Activated naive CD8-positive, alpha-beta T cell (primary cell): ENCODE measurements around the gene FGB.

Source experiments
- H3K27ac Mint-ChIP-seq: one replicate; pipeline ENCODE4 v1.8.0; 2021; ENCODE audit warnings: mixed read lengths
- H3K27me3 Mint-ChIP-seq: one replicate; pipeline ENCODE4 v1.8.0; 2021; ENCODE audit warnings: mixed read lengths
- H3K36me3 Mint-ChIP-seq: one replicate; pipeline ENCODE4 v1.8.0; 2021; ENCODE audit warnings: mixed read lengths
- H3K4me1 Mint-ChIP-seq: one replicate; pipeline ENCODE4 v1.8.0; 2021; ENCODE audit warnings: low read depth, mixed read lengths
- H3K4me3 Mint-ChIP-seq: one replicate; pipeline ENCODE4 v1.8.0; 2021; ENCODE audit warnings: mild to moderate bottlenecking, mixed read lengths
- H3K9me3 Mint-ChIP-seq: one replicate; pipeline ENCODE4 v1.8.0; 2021; ENCODE audit warnings: low read depth, mixed read lengths

The FGB gene

GRCh38 chr4:154597798-154598774 is 35.3 kb downstream of the FGB start:
- Mint-ChIP-seq H3K27ac (no peak overlapping the region), H3K36me3 (no peaks in the 10 kb centered on the region), H3K27me3 (peaks cover 8% of the 10 kb centered on the region), H3K4me1 (no peaks in the 10 kb centered on the region), H3K4me3 (no peak overlapping the region), H3K9me3 (no peaks in the 10 kb centered on the region)

- Mint-ChIP-seq H3K27ac (no peak overlapping the region), H3K27me3 (peaks cover 13% of the 10 kb centered on the region), H3K4me3 (no peak overlapping the region), H3K36me3 (no peaks in the 10 kb centered on the region), H3K9me3 (no peaks in the 10 kb centered on the region), H3K4me1 (no peaks in the 10 kb centered on the region)
These were observed 39.7 kb downstream of the FGB start for GRCh38 chr4:154602404-154603020.

- Mint-ChIP-seq H3K36me3 (no peaks in the 10 kb centered on the region), H3K4me1 (no peaks in the 10 kb centered on the region), H3K27me3 (peaks cover 13% of the 10 kb centered on the region), H3K9me3 (no peaks in the 10 kb centered on the region), H3K4me3 (no peak overlapping the region), H3K27ac (no peak overlapping the region)
These were observed 40.5 kb downstream of the FGB start for GRCh38 chr4:154603033-154603943.

- no peak overlapping the region for H3K4me3 Mint-ChIP-seq
- H3K27ac Mint-ChIP-seq = no peak overlapping the region
- H3K9me3 Mint-ChIP-seq = no peaks in the 10 kb centered on the region
- no peaks in the 10 kb centered on the region for H3K4me1 Mint-ChIP-seq
- no peaks in the 10 kb centered on the region for H3K36me3 Mint-ChIP-seq
- H3K27me3 Mint-ChIP-seq = peaks cover 15% of the 10 kb centered on the region
These were observed 41.9 kb downstream of the FGB start for GRCh38 chr4:154604696-154605200.

- H3K27me3 Mint-ChIP-seq = peaks cover 17% of the 10 kb centered on the region
- no peak overlapping the region for H3K27ac Mint-ChIP-seq
- no peaks in the 10 kb centered on the region for H3K36me3 Mint-ChIP-seq
- no peaks in the 10 kb centered on the region for H3K9me3 Mint-ChIP-seq
- no peaks in the 10 kb centered on the region for H3K4me1 Mint-ChIP-seq
- no peak overlapping the region for H3K4me3 Mint-ChIP-seq
These were observed 44.2 kb downstream of the FGB start for GRCh38 chr4:154606728-154607723.

- no peak overlapping the region for H3K27ac Mint-ChIP-seq
- H3K36me3 Mint-ChIP-seq = no peaks in the 10 kb centered on the region
- no peak overlapping the region for H3K4me3 Mint-ChIP-seq
- no peaks in the 10 kb centered on the region for H3K4me1 Mint-ChIP-seq
- H3K27me3 Mint-ChIP-seq = peaks cover 13% of the 10 kb centered on the region
- no peaks in the 10 kb centered on the region for H3K9me3 Mint-ChIP-seq
These were observed 45.8 kb downstream of the FGB start for GRCh38 chr4:154608361-154609252.

- Mint-ChIP-seq H3K27me3 (peaks cover 14% of the 10 kb centered on the region), H3K4me1 (no peaks in the 10 kb centered on the region)
These were observed 46.7 kb downstream of the FGB start for GRCh38 chr4:154609532-154609931.

GRCh38 chr4:154610582-154610981 is 47.8 kb downstream of the FGB start:
- Mint-ChIP-seq H3K36me3 (no peaks in the 10 kb centered on the region), H3K4me1 (no peaks in the 10 kb centered on the region), H3K27me3 (peaks cover 11% of the 10 kb centered on the region), H3K9me3 (no peaks in the 10 kb centered on the region), H3K4me3 (no peak overlapping the region), H3K27ac (no peak overlapping the region)

More at GRCh38 chr4:154609532-154609931, 46.7 kb downstream of the FGB start:
- Mint-ChIP-seq H3K36me3 (no peaks in the 10 kb centered on the region), H3K9me3 (no peaks in the 10 kb centered on the region), H3K4me3 (no peak overlapping the region), H3K27ac (no peak overlapping the region)

- H3K27ac Mint-ChIP-seq = no peak overlapping the region
- no peaks in the 10 kb centered on the region for H3K9me3 Mint-ChIP-seq
- H3K27me3 Mint-ChIP-seq = peaks cover 9% of the 10 kb centered on the region
- peaks cover 3% of the 10 kb centered on the region for H3K4me1 Mint-ChIP-seq
- no peaks in the 10 kb centered on the region for H3K36me3 Mint-ChIP-seq
- H3K4me3 Mint-ChIP-seq = no peak overlapping the region
These were observed 49.0 kb downstream of the FGB start for GRCh38 chr4:154611833-154612232.

GRCh38 chr4:154612472-154613414 is 49.9 kb downstream of the FGB start, which contains the start of gene FGG:
Gene FGG (minus strand): TSS chr4:154612656. CDS start chr4:154612609, 47 bp downstream.
- Mint-ChIP-seq H3K4me3 (no peak within 1 kb of the TSS), H3K27ac (no peak within 1 kb of the TSS), H3K9me3 (no peaks in the 10 kb centered on the region), H3K27me3 (peaks cover 9% of the 10 kb centered on the region), H3K4me1 (peaks cover 5% of the 10 kb centered on the region), H3K36me3 (no peaks in the 10 kb centered on the region)

- H3K9me3 Mint-ChIP-seq = no peaks in the 10 kb centered on the region
These were observed 51.5 kb downstream of the FGB start for GRCh38 chr4:154614306-154614705.

GRCh38 chr4:154615211-154615610 is 52.4 kb downstream of the FGB start:
- H3K9me3 Mint-ChIP-seq = no peaks in the 10 kb centered on the region
- H3K36me3 Mint-ChIP-seq = no peaks in the 10 kb centered on the region
- peaks cover 7% of the 10 kb centered on the region for H3K27me3 Mint-ChIP-seq
- H3K4me3 Mint-ChIP-seq = no peak overlapping the region
- H3K27ac Mint-ChIP-seq = no peak overlapping the region
- peaks cover 5% of the 10 kb centered on the region for H3K4me1 Mint-ChIP-seq

More at GRCh38 chr4:154614306-154614705, 51.5 kb downstream of the FGB start:
- H3K27ac Mint-ChIP-seq = no peak overlapping the region
- H3K27me3 Mint-ChIP-seq = peaks cover 7% of the 10 kb centered on the region
- H3K36me3 Mint-ChIP-seq = no peaks in the 10 kb centered on the region
- peaks cover 5% of the 10 kb centered on the region for H3K4me1 Mint-ChIP-seq
- H3K4me3 Mint-ChIP-seq = no peak overlapping the region
